Measurements from ENCODE around the gene PRSS21.
A peak's percentile ranks its signal among the peaks of the same experiment; 100 is the strongest.

The PRSS21 gene

GRCh38 chr16:2773188-2773968 is 43.7 kb upstream of the PRSS21 start (continued):
- TF ChIP-seq, protein P1, sequence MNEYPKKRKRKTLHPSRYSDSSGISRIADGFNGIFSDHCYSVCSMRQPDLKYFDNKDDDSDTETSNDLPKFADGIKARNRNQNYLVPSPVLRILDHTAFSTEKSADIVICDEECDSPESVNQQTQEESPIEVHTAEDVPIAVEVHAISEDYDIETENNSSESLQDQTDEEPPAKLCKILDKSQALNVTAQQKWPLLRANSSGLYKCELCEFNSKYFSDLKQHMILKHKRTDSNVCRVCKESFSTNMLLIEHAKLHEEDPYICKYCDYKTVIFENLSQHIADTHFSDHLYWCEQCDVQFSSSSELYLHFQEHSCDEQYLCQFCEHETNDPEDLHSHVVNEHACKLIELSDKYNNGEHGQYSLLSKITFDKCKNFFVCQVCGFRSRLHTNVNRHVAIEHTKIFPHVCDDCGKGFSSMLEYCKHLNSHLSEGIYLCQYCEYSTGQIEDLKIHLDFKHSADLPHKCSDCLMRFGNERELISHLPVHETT (tag by site-specific recombination; IDR thresholded peaks at IDR 0.05), result peak; percentile 27; the same call in 1 of the 2 replicates
- TF ChIP-seq, protein P2, sequence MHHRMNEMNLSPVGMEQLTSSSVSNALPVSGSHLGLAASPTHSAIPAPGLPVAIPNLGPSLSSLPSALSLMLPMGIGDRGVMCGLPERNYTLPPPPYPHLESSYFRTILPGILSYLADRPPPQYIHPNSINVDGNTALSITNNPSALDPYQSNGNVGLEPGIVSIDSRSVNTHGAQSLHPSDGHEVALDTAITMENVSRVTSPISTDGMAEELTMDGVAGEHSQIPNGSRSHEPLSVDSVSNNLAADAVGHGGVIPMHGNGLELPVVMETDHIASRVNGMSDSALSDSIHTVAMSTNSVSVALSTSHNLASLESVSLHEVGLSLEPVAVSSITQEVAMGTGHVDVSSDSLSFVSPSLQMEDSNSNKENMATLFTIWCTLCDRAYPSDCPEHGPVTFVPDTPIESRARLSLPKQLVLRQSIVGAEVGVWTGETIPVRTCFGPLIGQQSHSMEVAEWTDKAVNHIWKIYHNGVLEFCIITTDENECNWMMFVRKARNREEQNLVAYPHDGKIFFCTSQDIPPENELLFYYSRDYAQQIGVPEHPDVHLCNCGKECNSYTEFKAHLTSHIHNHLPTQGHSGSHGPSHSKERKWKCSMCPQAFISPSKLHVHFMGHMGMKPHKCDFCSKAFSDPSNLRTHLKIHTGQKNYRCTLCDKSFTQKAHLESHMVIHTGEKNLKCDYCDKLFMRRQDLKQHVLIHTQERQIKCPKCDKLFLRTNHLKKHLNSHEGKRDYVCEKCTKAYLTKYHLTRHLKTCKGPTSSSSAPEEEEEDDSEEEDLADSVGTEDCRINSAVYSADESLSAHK (tag by site-specific recombination; IDR thresholded peaks at IDR 0.05), result 0 out of 2 replicates have a peak, but pooled peaks have one; percentile 11
- TF ChIP-seq ZNF354C (tag by site-specific recombination; IDR thresholded peaks at IDR 0.05; ENCODE audit: borderline replicate concordance, low read depth) (no peak), ZNF391 (tag by site-specific recombination; IDR thresholded peaks at IDR 0.05; ENCODE audit: borderline replicate concordance, low read depth) (no peak), ZNF580 (tag by site-specific recombination; IDR thresholded peaks at IDR 0.05) (peak; percentile 76), ZNF654 (tag by site-specific recombination; IDR thresholded peaks at IDR 0.05; ENCODE audit: low read depth) (no peak), ZBTB8A (tag by site-specific recombination; IDR thresholded peaks at IDR 0.05) (no peak), ZFHX2 (tag by site-specific recombination; conservative IDR thresholded peaks at IDR 0.05) (peak; percentile 21; the same call in 1 of the 2 replicates), ZNF596 (tag by site-specific recombination; IDR thresholded peaks at IDR 0.05) (no peak), ZNF133 (tag by site-specific recombination; IDR thresholded peaks at IDR 0.05) (no peak), ZNF184 (tag by site-specific recombination; IDR thresholded peaks at IDR 0.05) (no peak), ZNF571 (tag by site-specific recombination; IDR thresholded peaks at IDR 0.05) (no peak), ZNF174 (tag by site-specific recombination; IDR thresholded peaks at IDR 0.05) (no peak), KLF1 (tag by site-specific recombination; IDR thresholded peaks at IDR 0.05) (peak; percentile 9; the same call in 1 of the 2 replicates), KLF17 (tag by site-specific recombination; IDR thresholded peaks at IDR 0.05) (no peak), ZNF629 (tag by site-specific recombination; IDR thresholded peaks at IDR 0.05) (no peak), RBAK (tag by site-specific recombination; IDR thresholded peaks at IDR 0.05) (no peak)
- TF ChIP-seq, protein P3, sequence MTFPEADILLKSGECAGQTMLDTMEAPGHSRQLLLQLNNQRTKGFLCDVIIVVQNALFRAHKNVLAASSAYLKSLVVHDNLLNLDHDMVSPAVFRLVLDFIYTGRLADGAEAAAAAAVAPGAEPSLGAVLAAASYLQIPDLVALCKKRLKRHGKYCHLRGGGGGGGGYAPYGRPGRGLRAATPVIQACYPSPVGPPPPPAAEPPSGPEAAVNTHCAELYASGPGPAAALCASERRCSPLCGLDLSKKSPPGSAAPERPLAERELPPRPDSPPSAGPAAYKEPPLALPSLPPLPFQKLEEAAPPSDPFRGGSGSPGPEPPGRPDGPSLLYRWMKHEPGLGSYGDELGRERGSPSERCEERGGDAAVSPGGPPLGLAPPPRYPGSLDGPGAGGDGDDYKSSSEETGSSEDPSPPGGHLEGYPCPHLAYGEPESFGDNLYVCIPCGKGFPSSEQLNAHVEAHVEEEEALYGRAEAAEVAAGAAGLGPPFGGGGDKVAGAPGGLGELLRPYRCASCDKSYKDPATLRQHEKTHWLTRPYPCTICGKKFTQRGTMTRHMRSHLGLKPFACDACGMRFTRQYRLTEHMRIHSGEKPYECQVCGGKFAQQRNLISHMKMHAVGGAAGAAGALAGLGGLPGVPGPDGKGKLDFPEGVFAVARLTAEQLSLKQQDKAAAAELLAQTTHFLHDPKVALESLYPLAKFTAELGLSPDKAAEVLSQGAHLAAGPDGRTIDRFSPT (tag by site-specific recombination; IDR thresholded peaks at IDR 0.05), result peak; percentile 12; the same call in 1 of the 2 replicates
